MCF 10A (cell line): ENCODE data around the gene HTR3D. TPM values are rescaled to one million over a fixed set of nuclear protein-coding genes. Genes with fewer than 3 reads are reported as not detected.

Source experiments
- BruUV-seq: library from RNA; stranded (reverse); fragments of 400-500 nt; replicated peaks from 2 replicates; lab custom pipeline; 2021; lab: Mats Ljungman, UMichigan
- CTCF ChIA-PET: fragments of 300-600 bp; sonication (Branson Sonifier 250); formaldehyde crosslinking; extraction: SDS; loops from one replicate; lab custom pipeline; 2021; ENCODE audit warnings: antibody characterized with exemption, inconsistent platforms; lab: Yijun Ruan, JAX
- POLR2A ChIA-PET: fragments of 300-600, 350-650 bp; sonication (Branson Sonifier 250); formaldehyde crosslinking; extraction: SDS; loops from one replicate; lab custom pipeline; 2020; ENCODE audit warnings: antibody characterized with exemption, inconsistent platforms; lab: Yijun Ruan, JAX
- DNase-seq: peaks from one replicate; pipeline ENCODE4 v3.0.0-alpha.2; 2018; ENCODE audit not compliant: unreplicated experiment
- H3K27ac Mint-ChIP-seq: one replicate; pipeline ENCODE4 v1.8.0; 2022; ENCODE audit warnings: mild to moderate bottlenecking, low read depth, mixed read lengths; ENCODE audit not compliant: unreplicated experiment
- H3K27me3 Mint-ChIP-seq: one replicate; pipeline ENCODE4 v1.8.0; 2022; ENCODE audit warnings: mixed read lengths; ENCODE audit not compliant: insufficient read depth, unreplicated experiment
- H3K36me3 Mint-ChIP-seq: one replicate; pipeline ENCODE4 v1.8.0; 2022; ENCODE audit warnings: mild to moderate bottlenecking, moderate library complexity, mixed read lengths; ENCODE audit not compliant: insufficient read depth, unreplicated experiment
- H3K4me1 Mint-ChIP-seq: one replicate; pipeline ENCODE4 v1.8.0; 2022; ENCODE audit warnings: mixed read lengths; ENCODE audit not compliant: insufficient read depth, unreplicated experiment
- H3K4me3 Mint-ChIP-seq: one replicate; pipeline ENCODE4 v1.8.0; 2022; ENCODE audit warnings: mild to moderate bottlenecking, moderate library complexity, mixed read lengths; ENCODE audit not compliant: unreplicated experiment
- H3K9me3 Mint-ChIP-seq: one replicate; pipeline ENCODE4 v1.8.0; 2022; ENCODE audit warnings: mixed read lengths; ENCODE audit not compliant: unreplicated experiment
- CTCF ChIP-seq: fragments of 200-600 bp; IDR thresholded peaks from one replicate; pipeline ENCODE4 v1.8.0; 2022; ENCODE audit warnings: antibody characterized with exemption, mild to moderate bottlenecking; ENCODE audit not compliant: unreplicated experiment
- intact Hi-C: fragments of 100-400 bp; cut with micrococcal nuclease; formaldehyde crosslinking; loops from 2 replicates; pipeline ENCODE4 v1.14.1; 2022
- total RNA-seq: library from RNA; stranded (reverse); gene quantifications from 2 replicates; pipeline ENCODE4 v1.2.3, GENCODE V29; 2022

Gene HTR3D
- total RNA-seq, 1 experiment from 2014 or later, result not detected

DNA sequence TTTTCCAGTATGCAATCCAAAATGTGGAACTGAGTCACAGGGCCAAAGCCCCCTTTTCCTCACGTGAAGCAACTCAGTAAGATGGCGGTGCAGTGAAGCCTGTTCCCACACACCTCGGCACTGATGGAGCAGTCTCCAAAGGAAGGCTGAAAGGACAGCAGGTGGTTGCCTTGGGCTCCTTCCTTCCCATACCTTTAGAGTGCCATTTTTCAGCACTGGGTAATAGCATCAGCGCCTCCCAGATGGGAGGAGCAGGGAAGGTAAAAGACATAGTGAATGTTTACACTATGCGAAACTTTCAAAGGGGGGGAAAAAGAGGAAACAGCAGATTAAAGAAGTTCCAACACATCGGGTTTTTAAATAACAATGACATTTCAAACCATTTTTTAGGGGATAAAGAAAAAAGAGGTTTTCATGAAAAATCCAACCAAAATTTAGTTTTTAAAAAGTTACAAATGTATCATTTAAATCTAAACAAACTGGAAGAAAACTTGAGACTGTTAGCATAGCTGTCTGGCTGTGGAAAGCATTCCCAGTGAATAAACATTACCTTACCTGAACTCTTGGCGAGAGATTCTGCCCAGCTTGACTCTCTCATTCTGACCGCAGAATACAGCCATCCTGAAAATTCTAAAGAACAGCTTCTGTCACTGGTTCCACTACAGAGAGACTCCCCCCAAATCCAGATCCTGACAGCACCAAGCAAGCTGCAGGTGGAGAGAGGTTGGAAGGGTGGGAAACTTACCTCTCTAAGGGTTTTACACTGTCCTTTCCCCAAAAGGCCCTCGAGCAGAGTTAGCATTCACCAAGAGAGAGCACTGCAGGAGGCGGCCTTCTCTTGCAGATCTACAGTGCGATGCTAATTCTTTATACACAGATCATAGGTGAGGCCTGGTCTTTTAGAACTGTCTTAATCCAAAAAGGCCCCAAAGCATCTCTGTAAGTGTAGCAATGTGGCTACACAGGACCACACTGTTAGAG lies 46.5 kb upstream of the HTR3D start:
- H3K36me3 Mint-ChIP-seq, result peaks cover 45% of the 10 kb centered on the region
- no peak for TF ChIP-seq CTCF
- no peak for DNase-seq
- ChIA-PET POLR2A (no interaction called here), CTCF (no interaction called here)
- no peaks in the 10 kb centered on the region for H3K4me1 Mint-ChIP-seq
- no TSS peak for BruUV-seq
- intact Hi-C loops, result no loop called here
- H3K27ac Mint-ChIP-seq, result no peak overlapping the region
- no peaks in the 10 kb centered on the region for H3K27me3 Mint-ChIP-seq
- no peaks in the 10 kb centered on the region for H3K9me3 Mint-ChIP-seq
- no peak overlapping the region for H3K4me3 Mint-ChIP-seq

DNA sequence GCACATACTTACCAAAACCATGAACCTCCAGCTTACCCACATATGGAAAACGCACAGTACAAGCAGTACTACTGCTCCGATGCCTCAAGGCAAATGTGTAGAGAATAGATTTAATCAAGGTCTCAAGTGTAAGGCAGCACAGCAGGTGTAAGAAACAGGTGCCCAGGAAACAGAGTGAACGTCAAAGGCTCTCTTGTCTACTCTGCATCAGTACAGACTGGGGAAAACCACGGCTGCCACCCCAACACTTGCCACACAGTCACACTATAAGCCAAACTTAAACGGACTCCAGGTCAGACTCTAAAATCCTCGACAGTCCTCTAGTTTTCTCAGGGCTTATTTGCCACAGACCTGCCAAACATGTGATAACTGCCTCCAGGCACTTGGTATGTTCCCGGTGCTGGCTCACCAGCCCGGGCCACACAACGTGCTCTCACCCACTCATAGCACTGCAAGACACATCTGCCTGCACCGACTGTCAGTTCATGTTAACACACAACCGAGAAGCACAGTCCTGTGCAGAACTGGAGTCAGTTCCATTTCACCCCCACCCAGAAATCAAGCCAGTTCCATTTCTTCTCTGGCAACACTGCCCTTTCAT lies 44.4 kb upstream of the HTR3D start:
- intact Hi-C loops, result no loop called here

GRCh38 chr3:183988216-183988790 lies 43.2 kb upstream of the HTR3D start:
- DNase-seq, result no peak
- no peak overlapping the region for H3K27ac Mint-ChIP-seq
- no peaks in the 10 kb centered on the region for H3K27me3 Mint-ChIP-seq
- no peaks in the 10 kb centered on the region for H3K9me3 Mint-ChIP-seq
- CTCF ChIA-PET, result interaction anchor here (0.9 kb wide), 1 partner anchor 104 kb away, joined by 3 read pairs; no protein-coding TSS in a partner anchor
- intact Hi-C loops, result no loop called here
- H3K4me3 Mint-ChIP-seq, result no peak overlapping the region
- no TSS peak for BruUV-seq
- H3K4me1 Mint-ChIP-seq, result no peaks in the 10 kb centered on the region
- POLR2A ChIA-PET, result interaction anchor here (0.6 to 1.2 kb wide), 2 partner anchors 28 to 262 kb away, joined by 3 to 5 read pairs; no protein-coding TSS in a partner anchor
- peaks cover 39% of the 10 kb centered on the region for H3K36me3 Mint-ChIP-seq
- TF ChIP-seq CTCF, result no peak

More for the DNA sequence above, 44.4 kb upstream of the HTR3D start:
- TF ChIP-seq CTCF, result no peak
- H3K4me1 Mint-ChIP-seq, result no peaks in the 10 kb centered on the region
- no peaks in the 10 kb centered on the region for H3K9me3 Mint-ChIP-seq
- peaks cover 52% of the 10 kb centered on the region for H3K36me3 Mint-ChIP-seq
- CTCF ChIA-PET, result interaction anchor here (0.6 to 0.9 kb wide), 2 partner anchors 10 to 103 kb away, joined by 3 read pairs; no protein-coding TSS in a partner anchor
- DNase-seq, result no peak
- BruUV-seq, result no TSS peak
- no peak overlapping the region for H3K27ac Mint-ChIP-seq
- no peak overlapping the region for H3K4me3 Mint-ChIP-seq
- POLR2A ChIA-PET, result interaction anchor here (1.1 to 1.2 kb wide), 2 partner anchors 11 to 29 kb away, joined by 4 to 5 read pairs; no protein-coding TSS in a partner anchor
- no peaks in the 10 kb centered on the region for H3K27me3 Mint-ChIP-seq
